Lower leg skin (tissue), 4 donors: ENCODE data around the gene SCP2. TPM values are rescaled to one million over a fixed set of nuclear protein-coding genes. Genes with fewer than 3 reads are reported as not detected.

Source experiments
- DNase-seq, 2 donors: peaks; one replicate each; pipeline ENCODE4 v3.0.0-alpha.2; 2019; ENCODE audit warnings: low spot score in 2 of 2
- H3K4me3 ChIP-seq: fragments of 200-600 bp; sonication (generic); 2 replicates; pipeline ENCODE4 v1.5.1; 2017; ENCODE audit warnings: mild to moderate bottlenecking, low read depth; ENCODE audit not compliant: poor library complexity, severe bottlenecking
- CTCF ChIP-seq, 3 donors: fragments of 450-650 bp; IDR thresholded peaks; one replicate each; pipeline ENCODE4 v1.5.1; 2016; ENCODE audit warnings: antibody characterized with exemption in 3 of 3, mild to moderate bottlenecking in 3 of 3, moderate library complexity in 2 of 3
- POLR2A ChIP-seq, 2 donors: fragments of 450-650 bp; IDR thresholded peaks; one replicate each; pipeline ENCODE4 v1.6.1; 2016 to 2017; ENCODE audit warnings: antibody characterized with exemption in 2 of 2, mild to moderate bottlenecking in 1 of 2, moderate library complexity in 1 of 2
- WGBS, 2 donors: methylation state at CpG; one replicate each; pipeline ENCODE4 v1.1.5; 2018; 5-methylcytosine and 5-hydroxymethylcytosine counted together
- intact Hi-C: fragments of 100-400 bp; cut with DNase I; formaldehyde crosslinking; loops from one replicate; pipeline ENCODE4 v1.15.0; 2023; ENCODE audit warnings: low total_unique reads
- total RNA-seq, 4 donors: library from RNA; depleted of rRNA; stranded (reverse); fragments of >200 nt; gene quantifications; one replicate each; pipeline ENCODE4 v1.1.0, GENCODE V29; 2016

SCP2 gene
- total RNA-seq, 4 donors from 2014 or later = 79.4 to 124 (median 106) TPM

GRCh38 chr1:53077599-53077965 is 150.5 kb downstream of the SCP2 start:
- H3K4me3 ChIP-seq = no peak overlapping the region
- WGBS, 2 donors = 87 to 88% methylated on average over 13 of the region's 13 CpGs
- DNase-seq = no peak
- TF ChIP-seq POLR2A (IDR thresholded peaks at IDR 0.05) = no peak
- TF ChIP-seq CTCF (IDR thresholded peaks at IDR 0.05) = no peak
- intact Hi-C loops = no loop called here

GRCh38 chr1:53078333-53079101 is 151.4 kb downstream of the SCP2 start:
- 93 to 95% methylated on average over 46 of the region's 46 CpGs for WGBS, 2 donors
- intact Hi-C loops = no loop called here
- no peak for TF ChIP-seq POLR2A (IDR thresholded peaks at IDR 0.05)
- TF ChIP-seq CTCF (IDR thresholded peaks at IDR 0.05) = no peak
- no peak for DNase-seq
- H3K4me3 ChIP-seq = no peak overlapping the region

- H3K4me3 ChIP-seq = no peak overlapping the region
- intact Hi-C loops = no loop called here
- TF ChIP-seq POLR2A (IDR thresholded peaks at IDR 0.05) (no peak), CTCF (IDR thresholded peaks at IDR 0.05) (no peak)
- DNase-seq = no peak
- WGBS, 2 donors = 75 to 79% methylated on average over 4 of the region's 4 CpGs
Measured at GRCh38 chr1:53079251-53079650, 152.2 kb downstream of the SCP2 start.

- 79 to 84% methylated on average over 3 of the region's 3 CpGs for WGBS, 2 donors
- H3K4me3 ChIP-seq = no peak overlapping the region
- intact Hi-C loops = no loop called here
- no peak for TF ChIP-seq POLR2A (IDR thresholded peaks at IDR 0.05)
- no peak for TF ChIP-seq CTCF (IDR thresholded peaks at IDR 0.05)
- no peak for DNase-seq
Measured at GRCh38 chr1:53080041-53080440, 153.0 kb downstream of the SCP2 start.

GRCh38 chr1:53080769-53081168 is 153.7 kb downstream of the SCP2 start:
- DNase-seq = no peak
- WGBS, 2 donors = 74 to 80% methylated on average over 8 to 14 of the region's 15 CpGs
- H3K4me3 ChIP-seq = no peak overlapping the region
- no peak for TF ChIP-seq CTCF (IDR thresholded peaks at IDR 0.05)
- TF ChIP-seq POLR2A (IDR thresholded peaks at IDR 0.05) = no peak
- intact Hi-C loops = no loop called here
